HEK293 (cell line): ENCODE measurements around the gene MCAT.

Source experiments
- BCL11A ChIP-seq: fragments of 450-650 bp; formaldehyde crosslinking; IDR thresholded peaks from 2 replicates; pipeline ENCODE4 v1.5.1; 2016; ENCODE audit warnings: low read depth, missing biosample characterization, missing genetic modification characterization
- GLI2 ChIP-seq: fragments of 450-650 bp; formaldehyde crosslinking; IDR thresholded peaks from 2 replicates; pipeline ENCODE4; 2017; ENCODE audit warnings: missing biosample characterization, missing genetic modification characterization, low read depth, borderline replicate concordance
- KLF8 ChIP-seq: fragments of 450-650 bp; formaldehyde crosslinking; IDR thresholded peaks from 2 replicates; pipeline ENCODE4 v1.5.1; 2016; ENCODE audit warnings: missing biosample characterization, missing genetic modification characterization
- MEIS1 ChIP-seq: sonication (generic); formaldehyde crosslinking; IDR thresholded peaks from 2 replicates; pipeline ENCODE4 v1.8.1; 2022; ENCODE audit warnings: missing genetic modification reagents, mild to moderate bottlenecking, borderline replicate concordance
- OSR2 ChIP-seq: fragments of 450-650 bp; formaldehyde crosslinking; IDR thresholded peaks from 2 replicates; pipeline ENCODE4 v1.5.1; 2016; ENCODE audit warnings: missing biosample characterization, missing genetic modification characterization
- PRDM10 ChIP-seq: fragments of 450-650 bp; formaldehyde crosslinking; IDR thresholded peaks from 2 replicates; pipeline ENCODE4 v1.5.1; 2016; ENCODE audit warnings: missing biosample characterization, missing genetic modification characterization
- SCRT2 ChIP-seq: fragments of 450-650 bp; formaldehyde crosslinking; IDR thresholded peaks from 2 replicates; pipeline ENCODE4 v1.5.1; 2016; ENCODE audit warnings: missing biosample characterization, missing genetic modification characterization
- ZBTB17 ChIP-seq: fragments of 450-650 bp; formaldehyde crosslinking; IDR thresholded peaks from 2 replicates; pipeline ENCODE4 v1.5.1; 2016; ENCODE audit warnings: missing biosample characterization, missing genetic modification characterization
- ZBTB20 ChIP-seq: fragments of 450-650 bp; formaldehyde crosslinking; IDR thresholded peaks from 2 replicates; pipeline ENCODE4 v1.5.1; 2016; ENCODE audit warnings: missing biosample characterization, missing genetic modification characterization
- ZFP37 ChIP-seq: fragments of 450-650 bp; formaldehyde crosslinking; IDR thresholded peaks from 2 replicates; pipeline ENCODE4 v1.5.1; 2016; ENCODE audit warnings: missing biosample characterization, missing genetic modification characterization
- ZNF114 ChIP-seq: fragments of 450-650 bp; formaldehyde crosslinking; IDR thresholded peaks from 2 replicates; pipeline ENCODE4 v1.5.0; 2017; ENCODE audit warnings: missing biosample characterization, missing genetic modification characterization
- ZNF132 ChIP-seq: fragments of 450-650 bp; formaldehyde crosslinking; IDR thresholded peaks from 2 replicates; pipeline ENCODE4 v1.5.1; 2017; ENCODE audit warnings: missing biosample characterization, missing genetic modification characterization, borderline replicate concordance
- ZNF169 ChIP-seq: fragments of 450-650 bp; formaldehyde crosslinking; IDR thresholded peaks from 2 replicates; pipeline ENCODE4 v1.5.1; 2016; ENCODE audit warnings: missing biosample characterization, missing genetic modification characterization
- ZNF19 ChIP-seq: fragments of 450-650 bp; formaldehyde crosslinking; IDR thresholded peaks from 2 replicates; pipeline ENCODE4; 2016; ENCODE audit warnings: missing biosample characterization, missing genetic modification characterization, low read depth
- ZNF214 ChIP-seq: fragments of 450-650 bp; formaldehyde crosslinking; IDR thresholded peaks from 2 replicates; pipeline ENCODE4 v1.5.1; 2017; ENCODE audit warnings: missing biosample characterization, mild to moderate bottlenecking, missing genetic modification characterization, borderline replicate concordance
- ZNF221 ChIP-seq: fragments of 450-650 bp; formaldehyde crosslinking; IDR thresholded peaks from 2 replicates; pipeline ENCODE4 v1.5.1; 2017; ENCODE audit warnings: missing biosample characterization, missing genetic modification characterization, borderline replicate concordance
- ZNF223 ChIP-seq: fragments of 450-650 bp; formaldehyde crosslinking; IDR thresholded peaks from 2 replicates; pipeline ENCODE4 v1.5.1; 2016; ENCODE audit warnings: missing biosample characterization, missing genetic modification characterization
- ZNF37A ChIP-seq: fragments of 450-650 bp; IDR thresholded peaks from 2 replicates; pipeline ENCODE4 v1.5.1; 2018; ENCODE audit warnings: missing biosample characterization, missing genetic modification characterization
- ZNF549 ChIP-seq: fragments of 450-650 bp; IDR thresholded peaks from 2 replicates; pipeline ENCODE4 v1.5.1; 2018; ENCODE audit warnings: missing biosample characterization, missing genetic modification characterization, mild to moderate bottlenecking, inconsistent platforms, moderate library complexity
- ZNF701 ChIP-seq: fragments of 450-650 bp; formaldehyde crosslinking; IDR thresholded peaks from 2 replicates; pipeline ENCODE4 v1.5.1; 2016; ENCODE audit warnings: missing biosample characterization, missing genetic modification characterization
- ZNF747 ChIP-seq: fragments of 450-650 bp; formaldehyde crosslinking; IDR thresholded peaks from 2 replicates; pipeline ENCODE4 v1.5.1; 2016; ENCODE audit warnings: missing biosample characterization, missing genetic modification characterization
- ZNF792 ChIP-seq: fragments of 450-650 bp; formaldehyde crosslinking; IDR thresholded peaks from 2 replicates; pipeline ENCODE4 v1.5.1; 2016; ENCODE audit warnings: missing biosample characterization, missing genetic modification characterization
- ZSCAN16 ChIP-seq: fragments of 450-650 bp; formaldehyde crosslinking; IDR thresholded peaks from 2 replicates; pipeline ENCODE4 v1.5.1; 2016; ENCODE audit warnings: missing biosample characterization, missing genetic modification characterization
- ZSCAN30 ChIP-seq: fragments of 450-650 bp; IDR thresholded peaks from 2 replicates; pipeline ENCODE4 v1.5.1; 2018; ENCODE audit warnings: missing biosample characterization, mild to moderate bottlenecking, missing genetic modification characterization, moderate library complexity
- TF ChIP-seq, protein P1 (sequence below): fragments of 450-650 bp; formaldehyde crosslinking; IDR thresholded peaks from 2 replicates; pipeline ENCODE4 v1.5.1; 2016; ENCODE audit warnings: missing biosample characterization, missing genetic modification characterization
- TF ChIP-seq, protein P2 (sequence below): fragments of 450-650 bp; formaldehyde crosslinking; conservative IDR thresholded peaks from 2 replicates; pipeline ENCODE4 v1.5.1; 2016; ENCODE audit warnings: low read depth, missing biosample characterization, missing genetic modification characterization
- TF ChIP-seq, protein P3 (sequence below): fragments of 450-650 bp; formaldehyde crosslinking; IDR thresholded peaks from 2 replicates; pipeline ENCODE4 v1.5.1; 2016; ENCODE audit warnings: missing biosample characterization, missing genetic modification characterization
- TF ChIP-seq, protein P4 (sequence below): fragments of 450-650 bp; formaldehyde crosslinking; IDR thresholded peaks from 2 replicates; pipeline ENCODE4 v1.5.1; 2016; ENCODE audit warnings: missing biosample characterization, missing genetic modification characterization

MCAT gene

DNA sequence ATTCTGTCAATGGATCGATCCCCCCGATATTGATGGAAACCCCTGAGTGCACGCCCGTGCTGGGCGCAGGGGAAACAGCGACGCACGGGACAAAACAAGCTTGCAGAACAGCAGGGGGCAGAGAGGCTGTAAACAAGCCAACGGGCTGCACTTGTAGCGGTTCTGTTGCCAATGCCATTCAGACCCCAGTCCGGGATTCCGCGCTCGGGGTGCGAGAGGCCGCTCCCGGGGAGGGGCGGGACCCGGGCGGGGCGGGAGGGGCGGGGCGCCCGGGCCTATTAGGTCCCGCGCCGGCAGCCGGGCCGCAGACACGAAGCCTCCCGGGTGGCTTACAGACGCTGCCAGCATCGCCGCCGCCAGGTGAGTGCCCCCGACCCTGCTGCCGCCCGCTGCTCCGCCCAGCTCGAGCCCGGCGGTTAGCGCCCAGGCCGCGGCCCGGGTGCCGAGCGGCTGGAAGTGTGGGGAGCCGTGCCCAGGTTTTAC lies 32.7 kb downstream of the MCAT start, which contains the start of gene BIK (continued):
- TF ChIP-seq, protein P1, sequence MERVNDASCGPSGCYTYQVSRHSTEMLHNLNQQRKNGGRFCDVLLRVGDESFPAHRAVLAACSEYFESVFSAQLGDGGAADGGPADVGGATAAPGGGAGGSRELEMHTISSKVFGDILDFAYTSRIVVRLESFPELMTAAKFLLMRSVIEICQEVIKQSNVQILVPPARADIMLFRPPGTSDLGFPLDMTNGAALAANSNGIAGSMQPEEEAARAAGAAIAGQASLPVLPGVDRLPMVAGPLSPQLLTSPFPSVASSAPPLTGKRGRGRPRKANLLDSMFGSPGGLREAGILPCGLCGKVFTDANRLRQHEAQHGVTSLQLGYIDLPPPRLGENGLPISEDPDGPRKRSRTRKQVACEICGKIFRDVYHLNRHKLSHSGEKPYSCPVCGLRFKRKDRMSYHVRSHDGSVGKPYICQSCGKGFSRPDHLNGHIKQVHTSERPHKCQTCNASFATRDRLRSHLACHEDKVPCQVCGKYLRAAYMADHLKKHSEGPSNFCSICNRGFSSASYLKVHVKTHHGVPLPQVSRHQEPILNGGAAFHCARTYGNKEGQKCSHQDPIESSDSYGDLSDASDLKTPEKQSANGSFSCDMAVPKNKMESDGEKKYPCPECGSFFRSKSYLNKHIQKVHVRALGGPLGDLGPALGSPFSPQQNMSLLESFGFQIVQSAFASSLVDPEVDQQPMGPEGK (tag by site-specific recombination), result peak; percentile 21; the same call in 1 of the 2 replicates
- TF ChIP-seq ZNF169 (no peak), ZNF37A (tag by site-specific recombination) (no peak), ZFP37 (tag by site-specific recombination) (no peak), ZNF701 (tag by site-specific recombination) (no peak), ZBTB17 (tag by site-specific recombination) (peak; percentile 50; the same call in 1 of the 2 replicates), ZSCAN16 (tag by site-specific recombination) (no peak), OSR2 (tag by site-specific recombination) (no peak), ZNF221 (tag by site-specific recombination) (no peak), ZNF747 (tag by site-specific recombination) (no peak), ZBTB20 (0 out of 2 replicates have a peak, but pooled peaks have one; percentile 26), ZNF214 (no peak), MEIS1 (CRISPR knock-in tag) (no peak), ZSCAN30 (tag by site-specific recombination) (no peak), ZNF549 (no peak), PRDM10 (tag by site-specific recombination) (peak; percentile 38; the same call in 1 of the 2 replicates), SCRT2 (tag by site-specific recombination) (peak; percentile 61), KLF8 (tag by site-specific recombination) (peak; percentile 57; the same call in 1 of the 2 replicates), ZNF114 (tag by site-specific recombination) (no peak), BCL11A (no peak), ZNF792 (tag by site-specific recombination) (no peak), GLI2 (tag by site-specific recombination) (no peak), ZNF19 (tag by site-specific recombination) (no peak), ZNF132 (no peak), ZNF223 (no peak)
- TF ChIP-seq, protein P2, sequence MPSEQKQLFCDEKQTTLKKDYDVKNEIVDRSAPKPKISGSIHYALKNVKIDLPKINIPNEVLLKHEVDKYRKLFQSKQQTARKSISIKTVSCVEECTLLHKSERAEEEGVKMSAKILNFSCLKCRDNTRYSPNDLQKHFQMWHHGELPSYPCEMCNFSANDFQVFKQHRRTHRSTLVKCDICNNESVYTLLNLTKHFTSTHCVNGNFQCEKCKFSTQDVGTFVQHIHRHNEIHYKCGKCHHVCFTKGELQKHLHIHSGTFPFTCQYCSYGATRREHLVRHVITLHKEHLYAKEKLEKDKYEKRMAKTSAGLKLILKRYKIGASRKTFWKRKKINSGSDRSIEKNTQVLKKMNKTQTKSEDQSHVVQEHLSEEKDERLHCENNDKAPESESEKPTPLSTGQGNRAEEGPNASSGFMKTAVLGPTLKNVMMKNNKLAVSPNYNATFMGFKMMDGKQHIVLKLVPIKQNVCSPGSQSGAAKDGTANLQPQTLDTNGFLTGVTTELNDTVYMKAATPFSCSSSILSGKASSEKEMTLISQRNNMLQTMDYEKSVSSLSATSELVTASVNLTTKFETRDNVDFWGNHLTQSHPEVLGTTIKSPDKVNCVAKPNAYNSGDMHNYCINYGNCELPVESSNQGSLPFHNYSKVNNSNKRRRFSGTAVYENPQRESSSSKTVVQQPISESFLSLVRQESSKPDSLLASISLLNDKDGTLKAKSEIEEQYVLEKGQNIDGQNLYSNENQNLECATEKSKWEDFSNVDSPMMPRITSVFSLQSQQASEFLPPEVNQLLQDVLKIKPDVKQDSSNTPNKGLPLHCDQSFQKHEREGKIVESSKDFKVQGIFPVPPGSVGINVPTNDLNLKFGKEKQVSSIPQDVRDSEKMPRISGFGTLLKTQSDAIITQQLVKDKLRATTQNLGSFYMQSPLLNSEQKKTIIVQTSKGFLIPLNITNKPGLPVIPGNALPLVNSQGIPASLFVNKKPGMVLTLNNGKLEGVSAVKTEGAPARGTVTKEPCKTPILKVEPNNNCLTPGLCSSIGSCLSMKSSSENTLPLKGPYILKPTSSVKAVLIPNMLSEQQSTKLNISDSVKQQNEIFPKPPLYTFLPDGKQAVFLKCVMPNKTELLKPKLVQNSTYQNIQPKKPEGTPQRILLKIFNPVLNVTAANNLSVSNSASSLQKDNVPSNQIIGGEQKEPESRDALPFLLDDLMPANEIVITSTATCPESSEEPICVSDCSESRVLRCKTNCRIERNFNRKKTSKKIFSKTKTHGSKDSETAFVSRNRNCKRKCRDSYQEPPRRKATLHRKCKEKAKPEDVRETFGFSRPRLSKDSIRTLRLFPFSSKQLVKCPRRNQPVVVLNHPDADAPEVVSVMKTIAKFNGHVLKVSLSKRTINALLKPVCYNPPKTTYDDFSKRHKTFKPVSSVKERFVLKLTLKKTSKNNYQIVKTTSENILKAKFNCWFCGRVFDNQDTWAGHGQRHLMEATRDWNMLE, result no peak
- TF ChIP-seq, protein P3, sequence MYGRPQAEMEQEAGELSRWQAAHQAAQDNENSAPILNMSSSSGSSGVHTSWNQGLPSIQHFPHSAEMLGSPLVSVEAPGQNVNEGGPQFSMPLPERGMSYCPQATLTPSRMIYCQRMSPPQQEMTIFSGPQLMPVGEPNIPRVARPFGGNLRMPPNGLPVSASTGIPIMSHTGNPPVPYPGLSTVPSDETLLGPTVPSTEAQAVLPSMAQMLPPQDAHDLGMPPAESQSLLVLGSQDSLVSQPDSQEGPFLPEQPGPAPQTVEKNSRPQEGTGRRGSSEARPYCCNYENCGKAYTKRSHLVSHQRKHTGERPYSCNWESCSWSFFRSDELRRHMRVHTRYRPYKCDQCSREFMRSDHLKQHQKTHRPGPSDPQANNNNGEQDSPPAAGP, result no peak
- TF ChIP-seq, protein P4, sequence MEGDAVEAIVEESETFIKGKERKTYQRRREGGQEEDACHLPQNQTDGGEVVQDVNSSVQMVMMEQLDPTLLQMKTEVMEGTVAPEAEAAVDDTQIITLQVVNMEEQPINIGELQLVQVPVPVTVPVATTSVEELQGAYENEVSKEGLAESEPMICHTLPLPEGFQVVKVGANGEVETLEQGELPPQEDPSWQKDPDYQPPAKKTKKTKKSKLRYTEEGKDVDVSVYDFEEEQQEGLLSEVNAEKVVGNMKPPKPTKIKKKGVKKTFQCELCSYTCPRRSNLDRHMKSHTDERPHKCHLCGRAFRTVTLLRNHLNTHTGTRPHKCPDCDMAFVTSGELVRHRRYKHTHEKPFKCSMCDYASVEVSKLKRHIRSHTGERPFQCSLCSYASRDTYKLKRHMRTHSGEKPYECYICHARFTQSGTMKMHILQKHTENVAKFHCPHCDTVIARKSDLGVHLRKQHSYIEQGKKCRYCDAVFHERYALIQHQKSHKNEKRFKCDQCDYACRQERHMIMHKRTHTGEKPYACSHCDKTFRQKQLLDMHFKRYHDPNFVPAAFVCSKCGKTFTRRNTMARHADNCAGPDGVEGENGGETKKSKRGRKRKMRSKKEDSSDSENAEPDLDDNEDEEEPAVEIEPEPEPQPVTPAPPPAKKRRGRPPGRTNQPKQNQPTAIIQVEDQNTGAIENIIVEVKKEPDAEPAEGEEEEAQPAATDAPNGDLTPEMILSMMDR (tag by site-specific recombination), result peak; percentile 44; the same call in 1 of the 2 replicates
